Effector CD4-positive, alpha-beta T cell (primary cell): ENCODE results near the gene SPTBN5.

Experiments used
- DNase-seq: peaks from one replicate; pipeline ENCODE4 v3.0.0-alpha.2; 2020

Gene SPTBN5

GRCh38 chr15:41882689-41883483, 11.0 kb downstream of the SPTBN5 start:
- DNase-seq, result no peak

DNA sequence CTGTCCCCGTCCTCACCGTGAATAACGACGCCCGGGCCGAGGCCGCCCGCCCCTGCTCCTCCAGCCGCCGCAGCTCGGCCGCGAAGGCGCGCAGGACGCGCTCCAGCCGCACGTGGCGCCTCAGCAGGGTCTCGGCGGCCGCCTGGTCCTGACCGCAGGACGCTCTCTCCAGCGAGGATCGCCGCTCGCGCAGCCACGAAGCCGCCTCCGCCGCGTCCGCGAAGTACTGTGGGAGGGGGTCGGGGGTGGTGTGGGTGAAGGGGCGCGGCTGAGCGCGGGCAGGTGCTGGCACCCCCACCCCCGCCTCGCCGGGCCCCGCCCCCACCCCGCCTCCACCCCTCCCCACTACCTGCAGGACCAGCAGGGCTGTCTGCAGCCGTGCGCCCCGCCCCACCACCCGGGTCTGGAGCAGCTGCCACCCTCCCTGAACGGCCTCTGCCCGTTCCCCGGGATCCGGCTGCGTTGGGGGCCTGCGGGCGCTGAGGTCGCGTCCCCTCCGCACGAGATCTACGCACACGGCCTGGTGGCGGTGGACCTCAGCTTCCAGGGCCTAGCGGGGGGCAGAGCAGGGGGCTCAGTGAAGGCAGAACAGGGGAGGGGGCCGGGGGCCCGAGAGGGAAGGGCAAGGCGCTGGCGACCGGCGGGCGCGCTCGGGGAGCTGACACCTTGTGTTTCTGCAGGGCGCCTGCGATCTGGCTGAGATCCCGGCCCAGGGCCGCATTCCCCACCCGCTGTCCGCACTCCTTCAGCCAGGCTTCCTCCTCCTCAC, 11.7 kb downstream of the SPTBN5 start:
- no peak for DNase-seq

DNA sequence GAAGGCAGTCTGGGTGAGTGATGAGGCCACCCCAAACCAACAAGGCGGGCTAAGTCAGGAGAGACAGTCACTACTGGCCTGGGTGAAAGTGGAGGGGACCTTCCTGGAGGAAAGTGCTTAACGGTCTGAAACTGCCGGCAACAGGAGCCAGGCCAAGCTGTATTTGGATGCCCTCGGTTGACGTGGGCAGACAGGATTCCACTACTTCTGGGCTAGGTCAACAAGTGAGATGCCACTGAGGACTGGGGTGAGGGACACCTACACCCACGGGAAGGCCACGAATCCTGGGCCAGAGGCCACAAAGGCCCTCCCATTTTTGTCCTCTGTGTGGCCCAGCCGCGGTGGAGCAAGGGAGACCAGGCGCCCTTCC, 12.3 kb downstream of the SPTBN5 start:
- DNase-seq, result no peak

GRCh38 chr15:41881086-41881485, 12.8 kb downstream of the SPTBN5 start:
- DNase-seq, result no peak

GRCh38 chr15:41880156-41880877, 13.5 kb downstream of the SPTBN5 start:
- DNase-seq, result no peak

GRCh38 chr15:41879321-41879845, 14.5 kb downstream of the SPTBN5 start:
- no peak for DNase-seq

DNA sequence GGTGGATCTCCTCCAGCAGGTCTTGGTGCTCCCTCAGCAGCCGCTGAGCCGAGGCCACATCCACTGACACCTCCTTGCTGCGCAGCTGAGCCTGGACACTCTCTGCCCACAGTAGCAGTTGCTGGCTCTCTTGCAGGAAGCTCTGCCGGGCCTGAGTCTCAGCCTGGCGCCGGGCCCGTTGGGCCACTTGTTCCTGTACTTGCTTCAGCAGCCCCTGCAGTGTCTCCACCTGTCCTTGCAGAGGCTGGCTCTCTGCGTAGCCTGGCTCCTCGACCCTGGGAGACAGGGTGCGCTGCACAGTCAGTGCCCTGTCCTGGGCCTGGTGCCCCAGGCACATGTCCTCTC, 15.5 kb downstream of the SPTBN5 start:
- no peak for DNase-seq

DNA sequence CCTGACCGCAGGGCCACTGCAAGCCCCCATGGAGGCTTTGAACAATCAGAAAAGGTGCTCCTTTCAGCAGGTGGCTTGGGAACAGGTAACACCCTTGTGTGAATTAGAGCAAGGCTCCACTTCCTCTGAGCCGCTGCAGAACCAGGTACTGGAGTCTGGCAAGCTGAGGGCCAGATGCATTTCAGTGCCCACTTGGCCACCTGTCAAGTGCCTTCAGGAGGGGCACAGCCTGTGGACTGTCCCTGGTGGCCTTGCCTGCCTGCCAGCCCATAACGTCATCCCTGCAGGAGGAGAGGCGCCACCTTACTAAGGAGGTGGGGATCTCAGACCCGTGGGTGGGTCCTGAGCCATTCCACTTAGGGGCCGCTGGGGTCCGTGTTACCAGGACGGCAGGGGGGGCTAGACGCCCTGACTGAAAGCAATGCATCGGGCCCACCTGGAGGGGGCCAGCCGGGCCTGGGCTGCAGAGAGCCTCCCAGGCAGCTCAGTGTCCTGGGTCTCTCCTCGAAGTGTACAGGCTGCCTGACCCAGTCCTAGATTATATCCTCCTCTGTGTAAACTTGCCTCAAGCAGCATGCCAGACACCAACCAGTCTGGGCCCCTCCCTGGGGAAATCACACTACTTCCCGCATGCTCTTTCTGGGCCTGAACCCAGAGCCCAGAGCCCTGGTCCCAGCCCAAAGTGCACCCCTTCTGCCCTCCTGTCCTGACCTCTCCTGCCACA, 16.1 kb downstream of the SPTBN5 start:
- DNase-seq, result no peak

GRCh38 chr15:41876689-41877088, 17.2 kb downstream of the SPTBN5 start:
- DNase-seq, result no peak

GRCh38 chr15:41876007-41876406, 17.8 kb downstream of the SPTBN5 start:
- no peak for DNase-seq

- DNase-seq, result no peak
These were observed 19.1 kb downstream of the SPTBN5 start for GRCh38 chr15:41874736-41875135.

GRCh38 chr15:41873711-41874110, 20.1 kb downstream of the SPTBN5 start:
- no peak for DNase-seq

- no peak for DNase-seq
These were observed 21.6 kb downstream of the SPTBN5 start for GRCh38 chr15:41872166-41872747.

- no peak for DNase-seq
These were observed 22.5 kb downstream of the SPTBN5 start for GRCh38 chr15:41871175-41871905.

DNA sequence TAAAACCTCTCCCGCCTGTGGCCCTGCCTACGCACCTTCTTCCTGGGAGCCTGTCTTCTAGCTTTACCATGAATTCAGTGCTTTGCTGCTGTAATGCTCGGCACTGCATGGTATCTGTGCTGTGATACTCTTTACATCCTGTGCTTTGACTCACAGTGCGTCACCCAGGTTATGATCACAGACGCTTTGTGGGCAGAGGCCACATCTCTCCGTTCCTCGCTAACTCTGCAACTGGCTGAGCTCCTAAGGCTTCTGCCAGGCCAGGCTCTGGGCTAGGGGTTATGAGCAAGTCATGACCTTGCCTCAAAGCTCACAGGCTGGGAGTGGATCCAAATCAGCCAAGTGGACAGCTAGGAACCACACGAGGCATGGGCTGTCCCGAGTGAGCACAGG, 23.2 kb downstream of the SPTBN5 start:
- peak; percentile 42 for DNase-seq

- no peak for DNase-seq
These were observed 23.8 kb downstream of the SPTBN5 start for GRCh38 chr15:41869770-41870688.

GRCh38 chr15:41868321-41868720, 25.5 kb downstream of the SPTBN5 start:
- no peak for DNase-seq

- DNase-seq, result no peak
These were observed 26.8 kb downstream of the SPTBN5 start for GRCh38 chr15:41866872-41867579.

DNA sequence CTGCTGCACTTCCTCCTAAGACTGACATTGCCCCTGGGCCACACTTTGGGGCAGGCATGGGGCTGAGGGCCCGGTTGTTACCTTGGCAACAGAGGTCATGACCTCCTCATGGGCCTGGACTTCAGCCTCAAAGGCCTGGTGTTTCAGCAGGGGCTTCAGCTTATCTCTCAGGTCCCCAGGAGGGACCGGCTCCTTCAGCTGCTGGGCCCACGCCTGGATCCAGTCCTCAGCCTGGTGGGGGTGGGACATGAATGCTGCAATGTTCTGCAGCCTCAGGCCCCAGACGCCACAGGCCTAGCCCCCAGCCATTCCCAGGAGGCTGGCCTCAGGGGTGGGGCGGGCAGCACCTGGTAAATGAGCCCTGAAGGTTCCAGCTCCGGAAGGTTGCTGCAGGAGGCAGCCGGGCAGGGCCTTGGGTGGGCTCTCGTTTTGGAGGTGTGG, 27.6 kb downstream of the SPTBN5 start:
- DNase-seq, result no peak
